Right renal pelvis (tissue), 4 donors: ENCODE measurements around the gene TMPRSS11B. TPM values are rescaled to one million over a fixed set of nuclear protein-coding genes. Genes with fewer than 3 reads are reported as not detected.
"Not testable (repeated sequence)": the region's sequence is repeated elsewhere in the genome, so short reads cannot be mapped to it uniquely, and the experiment has no call there.

Source experiments
- DNase-seq, 4 donors: peaks; one replicate each; pipeline ENCODE4 v3.0.0-alpha.2; 2013; ENCODE audit warnings: low read depth in 4 of 4, low spot score in 3 of 4, missing footprints in 1 of 4
- polyA plus RNA-seq, 4 donors: library from polyadenylated mRNA; unstranded; fragments of 120-200 nt; gene quantifications; one replicate each; pipeline ENCODE4 v1.2.1, GENCODE V29; 2013; ENCODE audit not compliant: insufficient read length in 4 of 4

The TMPRSS11B gene, protein sequence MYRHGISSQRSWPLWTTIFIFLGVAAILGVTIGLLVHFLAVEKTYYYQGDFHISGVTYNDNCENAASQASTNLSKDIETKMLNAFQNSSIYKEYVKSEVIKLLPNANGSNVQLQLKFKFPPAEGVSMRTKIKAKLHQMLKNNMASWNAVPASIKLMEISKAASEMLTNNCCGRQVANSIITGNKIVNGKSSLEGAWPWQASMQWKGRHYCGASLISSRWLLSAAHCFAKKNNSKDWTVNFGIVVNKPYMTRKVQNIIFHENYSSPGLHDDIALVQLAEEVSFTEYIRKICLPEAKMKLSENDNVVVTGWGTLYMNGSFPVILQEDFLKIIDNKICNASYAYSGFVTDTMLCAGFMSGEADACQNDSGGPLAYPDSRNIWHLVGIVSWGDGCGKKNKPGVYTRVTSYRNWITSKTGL
- under 1 TPM in 1 of 4 donors, not detected in 3; 0.09 TPM for polyA plus RNA-seq

DNA sequence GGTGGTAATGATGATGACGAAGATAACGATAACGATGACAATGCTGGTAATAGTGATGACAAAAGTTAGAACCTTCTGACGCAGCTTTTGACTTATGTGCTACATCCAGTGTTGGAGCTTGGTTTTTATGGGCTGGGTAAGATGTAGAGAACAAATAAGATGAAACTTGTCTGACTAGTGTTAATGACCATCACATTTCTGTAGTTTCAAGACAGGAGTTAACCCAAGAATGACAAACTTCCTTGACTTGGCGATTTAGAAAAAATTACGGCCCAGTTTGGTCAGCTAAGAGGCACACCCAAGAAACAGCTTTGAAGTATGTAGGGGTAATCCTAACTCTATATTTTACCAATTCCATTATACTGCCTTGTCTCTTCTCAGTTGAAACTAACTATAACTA, at the start of gene TMPRSS11B:
Gene TMPRSS11B, minus strand, starts transcription at position 101 of the 400 bp plus-strand sequence. CDS start 136 bp downstream, outside the sequence.
- no peak for DNase-seq

DNA sequence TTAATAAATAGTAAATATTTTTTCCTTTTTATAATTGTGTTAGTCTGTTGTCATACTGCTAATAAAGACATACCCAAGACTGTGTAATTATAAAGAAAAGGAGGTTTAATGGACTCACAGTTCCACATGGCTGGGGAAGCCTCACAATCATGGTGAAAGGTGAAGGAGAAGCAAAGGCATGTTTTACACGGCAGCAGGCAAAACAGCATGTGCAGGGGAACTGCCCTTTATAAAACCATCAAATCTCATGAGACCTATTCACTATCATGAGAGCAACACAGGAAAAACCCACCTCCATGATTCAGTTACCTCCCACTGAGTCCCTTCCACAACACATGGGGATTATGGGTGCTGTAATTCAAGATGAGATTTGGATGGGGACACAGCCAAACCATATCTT, 45.8 kb upstream of the TMPRSS11B start:
- DNase-seq, result no peak

DNA sequence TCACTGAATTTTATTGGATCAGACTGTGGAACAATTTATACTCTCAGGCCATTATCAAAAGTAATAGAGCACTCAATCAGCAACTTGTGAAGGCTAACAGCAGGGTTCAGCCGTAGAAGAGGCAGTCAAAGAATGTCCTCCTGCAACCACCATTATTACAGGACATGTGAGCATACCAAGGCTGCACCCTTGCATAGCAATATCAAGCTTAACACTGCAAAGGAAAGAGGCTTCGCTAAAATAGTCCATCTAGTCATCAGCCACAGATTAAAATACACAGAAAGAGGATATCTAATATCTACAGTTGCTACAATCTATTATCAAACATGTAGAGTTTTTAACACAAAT, 42.9 kb upstream of the TMPRSS11B start:
- DNase-seq, result no peak

DNA sequence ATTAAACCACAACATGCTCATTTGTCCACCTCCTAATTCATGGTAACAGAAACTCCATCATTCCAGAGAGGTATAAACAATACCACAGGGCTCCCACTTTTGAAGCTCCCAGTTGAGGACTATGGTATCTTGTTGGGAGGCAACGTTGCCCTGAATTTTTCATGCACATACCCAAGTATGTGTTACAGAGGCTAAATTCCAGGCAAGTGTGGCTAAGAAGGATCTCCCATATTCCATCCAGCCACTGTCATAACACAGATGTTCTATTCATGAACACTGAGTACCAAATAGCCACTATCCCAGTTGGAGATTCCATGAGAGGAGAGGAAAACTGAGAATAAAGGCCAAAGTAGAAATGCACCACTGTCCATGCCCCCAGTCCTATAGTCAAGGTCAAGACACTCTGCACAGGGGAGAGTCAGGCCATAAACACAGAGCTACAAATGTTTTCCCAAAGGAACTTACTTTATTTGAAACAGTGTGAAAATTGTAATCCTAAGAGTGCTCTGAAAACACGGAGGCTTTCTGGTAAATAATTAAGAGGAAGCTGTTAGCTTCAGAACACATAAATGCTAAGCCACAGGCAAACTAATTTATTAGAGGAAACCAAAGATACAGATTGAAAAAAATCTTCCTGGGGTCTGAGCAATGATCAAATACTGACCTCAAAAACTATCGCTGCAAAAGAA, 42.4 kb upstream of the TMPRSS11B start:
- DNase-seq, result no peak

DNA sequence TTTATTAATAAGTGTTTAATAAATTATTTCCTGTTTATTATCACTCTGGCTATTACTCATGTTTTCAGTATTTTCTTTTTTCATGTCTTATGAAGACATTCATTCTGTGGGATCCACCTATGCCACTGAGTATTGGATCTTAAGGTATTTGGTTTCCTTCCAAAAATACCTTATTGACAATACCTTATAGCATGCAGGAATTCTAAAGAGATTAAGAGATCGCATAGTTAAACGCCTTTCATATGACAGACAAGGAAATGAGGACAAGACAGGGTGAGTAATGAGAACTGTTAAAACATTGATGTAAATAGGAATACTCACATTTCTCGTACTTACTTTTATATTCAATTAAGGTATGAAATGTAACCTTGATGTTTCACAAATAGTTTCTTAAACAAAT, 38.2 kb upstream of the TMPRSS11B start:
- no peak for DNase-seq

DNA sequence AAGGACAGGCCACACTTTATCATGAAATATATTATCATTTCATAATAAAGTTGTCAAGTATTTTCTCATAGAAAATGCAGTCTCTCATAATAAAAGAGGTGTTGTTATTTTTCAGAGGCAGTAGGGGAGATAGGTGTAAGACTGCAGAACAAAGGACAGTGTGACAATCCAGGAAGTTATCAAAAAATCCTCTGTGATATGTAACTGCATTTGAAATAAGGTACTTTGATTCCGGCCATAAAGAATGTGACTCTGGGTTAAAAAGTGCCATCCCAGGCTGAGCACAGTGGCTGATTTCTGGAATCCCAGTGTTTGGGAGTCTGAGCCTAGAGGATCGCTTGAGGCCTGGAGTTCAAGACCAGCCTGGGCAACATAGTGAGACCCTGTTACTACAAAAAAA, 37.6 kb upstream of the TMPRSS11B start:
- no peak for DNase-seq

DNA sequence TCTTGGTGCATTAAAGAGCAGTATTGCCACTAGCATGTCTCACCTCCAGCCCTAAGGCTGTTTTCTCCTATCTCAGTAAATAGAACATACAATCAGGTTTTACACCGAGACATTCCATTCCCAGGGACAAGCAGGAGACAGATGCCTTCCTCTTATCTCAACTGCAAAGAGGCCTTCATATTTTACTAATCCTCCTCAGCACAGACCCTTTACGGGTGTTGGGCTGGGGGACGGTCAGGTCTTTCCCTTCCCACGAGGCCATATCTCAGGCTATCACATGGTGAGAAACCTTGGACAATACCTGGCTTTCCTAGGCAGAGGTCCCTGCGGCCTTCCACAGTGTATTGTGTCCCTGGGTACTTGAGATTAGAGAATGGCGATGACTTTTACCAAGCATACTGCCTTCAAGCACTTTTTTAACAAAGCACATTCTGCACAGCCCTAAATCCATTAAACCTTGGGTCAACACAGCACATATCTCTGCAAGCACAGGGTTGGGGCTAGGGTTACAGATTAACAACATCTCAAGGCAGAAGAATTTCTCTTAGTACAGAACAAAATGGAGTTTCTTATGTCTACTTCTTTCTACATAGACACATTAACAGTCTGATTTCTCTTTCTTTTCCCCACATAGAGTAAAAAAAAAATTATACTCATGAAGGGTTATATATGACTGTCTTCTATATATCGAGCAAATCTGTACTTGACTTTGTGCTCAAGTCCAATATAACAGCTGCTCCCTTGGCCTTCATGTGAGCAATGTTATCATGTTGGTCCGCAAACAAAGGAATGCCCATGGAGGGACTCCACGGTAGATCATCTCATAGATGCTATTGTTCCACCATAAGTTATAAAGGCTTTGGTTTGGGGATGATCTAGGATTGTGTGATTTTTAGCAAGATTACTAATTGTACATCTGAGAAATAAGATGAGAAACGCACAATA, 36.6 kb upstream of the TMPRSS11B start:
- DNase-seq, result not testable (repeated sequence)

DNA sequence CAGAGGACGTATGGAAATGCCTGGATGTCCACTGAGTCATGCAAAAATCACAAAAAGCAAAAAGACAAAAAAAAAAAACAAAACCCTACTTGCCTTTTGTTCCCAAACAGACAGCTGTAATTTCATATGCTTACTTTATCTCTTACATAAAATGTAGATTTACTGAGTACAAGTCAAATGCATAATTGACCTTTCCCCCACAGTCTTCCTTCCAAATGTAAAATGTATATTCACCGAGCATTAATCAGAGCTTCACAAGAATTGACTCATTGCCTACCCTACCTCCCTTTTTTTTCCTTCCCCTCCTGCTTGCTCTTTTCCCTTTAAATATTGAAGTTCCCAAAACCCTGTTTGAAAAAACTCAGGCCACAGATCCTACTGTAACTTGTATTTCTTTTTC, 32.5 kb upstream of the TMPRSS11B start:
- DNase-seq, result no peak

DNA sequence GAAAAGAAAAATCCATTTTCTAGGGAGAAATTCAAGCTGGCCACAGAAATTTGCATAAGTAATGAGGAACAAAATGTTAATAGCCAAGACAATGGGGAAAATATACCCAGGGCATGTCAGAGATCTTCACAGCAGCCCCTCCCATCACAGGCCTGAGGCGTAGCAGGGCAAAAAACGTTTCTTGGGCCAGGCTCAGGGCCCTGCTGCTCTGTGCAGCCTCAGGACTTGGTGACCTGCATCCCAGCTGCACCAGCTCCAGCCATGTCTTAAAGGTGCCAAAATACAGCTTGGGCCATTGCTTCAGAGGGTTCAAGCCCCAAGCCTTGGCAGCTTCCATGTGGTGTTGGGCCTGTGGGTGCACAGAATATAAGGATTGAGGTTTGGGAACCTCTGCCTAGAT, 32.1 kb upstream of the TMPRSS11B start:
- no peak for DNase-seq

DNA sequence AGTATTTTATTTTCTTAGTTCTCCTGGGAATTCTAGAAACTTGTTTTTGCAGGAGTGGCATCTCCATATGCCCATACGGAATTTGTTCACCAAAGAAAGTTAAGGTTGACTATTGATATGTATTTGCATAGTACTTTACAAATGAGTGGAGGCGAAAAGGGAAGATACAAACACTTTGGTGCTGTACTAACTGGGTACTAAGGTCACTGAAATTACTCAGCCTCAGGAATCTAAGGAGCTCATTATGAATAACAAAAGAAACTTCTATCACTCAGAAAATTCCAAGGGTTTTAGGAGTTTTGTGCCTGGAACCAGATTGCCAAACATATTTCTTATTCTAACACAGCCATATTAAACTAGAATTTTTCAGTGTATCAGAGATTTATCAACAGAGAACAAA, 27.4 kb upstream of the TMPRSS11B start:
- DNase-seq, result no peak

DNA sequence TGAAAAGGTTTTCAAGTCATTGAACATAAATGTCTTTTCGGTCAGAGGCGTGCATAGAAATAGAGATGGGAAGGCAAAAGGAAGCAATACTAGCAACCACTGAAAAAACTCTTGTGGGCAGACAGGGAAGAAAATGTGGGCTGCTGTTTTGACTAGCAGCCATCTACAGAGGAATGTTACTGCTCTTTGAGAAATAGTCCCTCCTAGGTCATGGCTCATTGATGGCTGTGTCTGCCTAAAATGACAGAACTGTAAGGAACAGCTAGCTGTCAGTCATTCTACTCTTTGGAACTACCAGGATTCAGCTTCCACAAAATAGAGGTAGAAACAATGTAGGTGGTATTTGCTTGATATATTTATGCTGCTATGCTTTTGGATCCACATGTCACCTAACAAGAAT, 26.9 kb upstream of the TMPRSS11B start:
- no peak for DNase-seq

DNA sequence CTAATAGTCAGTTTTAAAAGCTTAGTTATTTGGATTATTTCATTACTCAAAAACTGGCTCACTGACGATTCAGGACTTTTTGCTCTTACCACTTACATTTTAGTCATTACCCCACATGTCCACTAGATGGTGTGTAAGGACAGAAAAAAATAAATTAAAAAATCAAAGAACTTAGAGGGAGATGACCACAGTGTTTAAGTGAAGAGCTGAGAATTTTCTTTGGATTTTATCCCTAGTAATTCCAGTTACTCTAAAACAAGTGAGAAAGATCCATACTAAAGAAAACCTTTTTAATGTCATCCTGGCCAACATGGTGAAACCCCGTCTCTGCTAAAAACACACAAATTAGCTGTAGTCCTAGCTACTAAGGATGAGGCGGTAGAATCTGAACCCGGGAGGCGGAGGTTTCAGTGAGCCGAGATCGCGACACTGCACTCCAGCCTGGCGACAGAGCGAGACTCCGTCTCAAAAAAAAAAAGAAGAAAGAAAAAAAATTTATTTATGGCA, 26.4 kb upstream of the TMPRSS11B start:
- DNase-seq, result peak; percentile 29 to 52 (median 40)

DNA sequence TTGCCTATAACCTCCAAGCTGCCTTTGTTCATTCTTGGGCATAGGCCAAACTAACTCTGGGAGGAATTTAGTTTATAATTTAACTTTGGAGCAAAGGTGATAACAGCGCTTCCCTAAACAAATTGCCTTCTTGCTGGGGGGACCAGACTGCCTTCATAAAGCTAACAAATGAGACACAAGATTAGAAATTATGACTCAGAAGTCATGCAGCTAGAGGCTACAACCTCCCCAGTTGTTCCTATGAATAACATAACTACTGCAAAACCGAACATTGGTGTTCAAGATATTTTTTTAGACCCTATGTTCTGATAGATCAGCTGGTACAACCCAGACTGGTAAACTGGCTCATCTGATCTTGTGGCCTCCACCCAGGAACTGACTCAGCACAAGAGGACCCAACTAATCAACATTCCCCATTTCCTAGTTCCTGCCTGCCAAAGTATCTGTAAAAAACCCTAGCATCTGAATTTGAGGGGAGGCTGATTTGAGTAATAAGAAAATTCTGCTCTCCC, 22.0 kb upstream of the TMPRSS11B start:
- DNase-seq, result no peak

DNA sequence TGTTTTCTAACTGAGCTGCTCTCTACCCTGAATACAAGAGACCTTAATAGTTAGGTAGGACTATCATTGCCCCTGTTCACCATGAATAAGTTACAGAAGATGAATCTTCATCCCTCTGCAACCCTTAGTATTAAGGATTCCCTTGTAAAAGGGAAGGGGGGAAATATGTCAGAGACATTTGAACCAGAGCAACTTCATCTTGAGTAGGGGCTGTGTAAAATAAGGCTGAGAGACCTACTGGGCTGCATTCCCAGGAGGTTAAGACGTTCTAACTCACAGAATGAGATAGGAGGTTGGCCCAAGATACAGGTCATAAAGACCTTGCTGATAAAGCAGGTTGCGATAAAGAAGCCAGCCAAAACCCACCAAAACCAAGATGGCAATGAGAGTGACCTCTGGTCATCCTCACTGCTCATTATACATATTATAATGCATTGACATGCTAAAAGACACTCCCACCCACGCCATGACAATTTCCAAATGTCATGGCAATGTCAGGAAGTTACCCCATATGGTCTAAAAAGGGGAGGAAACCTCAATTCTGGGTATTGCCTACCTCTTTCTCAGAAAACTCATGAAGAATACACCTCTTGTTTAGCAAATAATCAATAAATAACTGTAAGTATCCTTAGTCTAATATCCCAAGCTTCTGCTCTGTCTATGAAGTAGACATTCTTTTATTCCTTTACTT, 19.5 kb upstream of the TMPRSS11B start:
- DNase-seq, result no peak

DNA sequence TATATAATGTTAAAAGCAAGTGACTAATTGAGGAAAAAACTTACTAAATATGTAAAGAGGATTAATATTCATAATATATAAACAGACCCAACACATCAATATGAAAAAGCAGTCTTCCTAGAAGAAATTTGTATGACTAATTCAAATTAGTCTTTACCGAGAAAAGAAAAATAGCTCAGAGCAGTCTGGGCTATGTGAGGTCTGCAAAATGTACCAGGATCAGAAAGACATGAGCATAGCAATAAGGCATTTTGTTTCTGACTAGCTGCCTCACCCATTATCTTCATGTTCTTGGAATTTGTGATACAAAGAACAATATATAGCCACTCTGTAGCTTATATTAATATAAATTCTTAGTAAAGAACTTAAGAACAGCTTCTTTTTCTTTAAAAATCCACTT, 13.7 kb upstream of the TMPRSS11B start:
- DNase-seq, result no peak

DNA sequence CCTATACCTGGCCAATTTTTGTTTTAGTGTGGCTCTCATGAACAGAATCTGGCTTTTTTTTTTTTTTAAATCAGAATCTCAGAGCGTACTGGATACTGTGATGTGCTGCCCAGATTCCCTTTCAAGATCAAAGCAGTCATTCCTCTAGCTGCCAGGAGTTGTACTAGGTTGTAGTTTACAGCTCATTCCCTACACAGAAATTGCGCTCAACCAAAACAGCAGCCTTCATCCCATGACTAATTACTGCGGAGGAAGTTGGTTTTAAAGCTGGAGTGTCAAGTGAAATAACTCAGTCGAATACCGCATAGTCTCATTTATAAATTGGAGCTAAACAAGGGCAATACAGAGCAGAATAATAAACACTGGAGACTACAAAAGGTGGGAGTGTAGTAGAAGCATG, 12.2 kb upstream of the TMPRSS11B start:
- DNase-seq, result no peak

DNA sequence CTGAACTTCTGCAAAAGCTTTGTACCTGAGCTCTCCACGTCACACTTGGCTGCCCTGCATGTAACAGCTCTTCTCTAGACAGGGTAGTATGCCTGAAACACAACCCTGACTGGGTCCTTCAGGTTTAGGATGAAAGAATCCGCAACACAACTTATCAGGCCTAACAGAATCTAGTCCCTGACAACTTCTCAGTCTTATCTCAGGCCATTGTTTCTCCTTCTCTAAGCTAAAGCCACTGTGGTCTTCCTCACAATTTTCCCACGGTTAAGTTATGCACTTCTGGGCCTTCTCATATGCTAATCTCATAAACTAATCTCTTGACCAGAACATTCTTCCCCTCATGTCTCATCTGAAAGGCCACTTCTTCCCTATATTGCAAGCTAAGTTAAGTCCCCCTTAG, 10.8 kb upstream of the TMPRSS11B start:
- no peak for DNase-seq

DNA sequence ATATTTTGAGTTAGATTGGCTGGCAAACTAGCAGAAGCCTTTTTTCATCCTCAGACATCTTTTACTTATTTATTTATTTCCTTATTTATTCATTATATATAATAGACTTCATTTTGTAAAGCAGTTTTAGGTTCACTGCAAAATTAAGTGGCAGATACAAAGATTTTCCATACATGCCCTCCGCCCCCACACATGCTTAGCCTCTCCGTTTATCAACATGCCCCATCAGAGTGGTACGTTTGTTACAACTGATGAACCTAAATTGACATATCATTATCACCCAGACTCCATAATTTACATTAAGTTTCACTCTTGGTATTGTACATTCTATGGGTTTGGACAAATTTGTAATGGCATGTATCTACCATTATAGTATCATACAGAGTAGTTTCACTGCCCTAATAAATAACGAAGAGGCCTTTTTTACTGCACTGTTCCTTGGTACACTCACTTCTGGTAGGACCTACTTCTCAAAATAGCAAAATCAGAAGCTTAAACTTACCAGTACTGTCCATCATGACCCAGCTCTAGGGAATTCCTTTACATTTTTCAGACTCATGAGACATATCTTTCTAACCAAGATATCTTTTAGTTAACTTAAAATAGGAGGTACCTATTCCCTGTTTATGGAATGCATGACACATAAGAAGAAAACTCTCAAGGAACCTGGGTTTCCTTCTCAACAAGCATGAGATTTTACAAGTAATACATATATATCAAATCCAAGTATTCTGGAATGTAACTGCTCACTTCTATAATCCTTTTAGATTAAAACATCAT, 4.8 kb upstream of the TMPRSS11B start:
- DNase-seq, result no peak

DNA sequence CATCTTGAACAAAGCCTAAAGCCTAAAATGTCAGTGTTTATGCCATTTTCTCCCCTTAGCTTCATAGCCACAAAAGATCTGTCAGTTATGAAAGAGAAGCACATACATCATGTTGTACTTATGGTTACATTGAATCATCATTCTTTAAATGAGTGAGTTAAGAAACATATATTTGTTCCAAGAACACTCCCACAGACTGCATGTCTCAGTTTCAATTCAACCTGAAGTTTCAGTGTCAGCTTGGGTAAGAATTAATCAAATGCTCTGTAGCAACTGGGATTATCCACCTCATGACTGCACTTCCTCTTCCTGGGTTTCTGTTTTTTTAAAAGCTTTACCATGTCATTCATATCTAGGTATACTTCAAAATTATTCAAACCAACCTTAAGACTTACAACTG, 3.9 kb upstream of the TMPRSS11B start:
- DNase-seq, result no peak
